ENCODE data around the gene TULP3. TPM values are rescaled to one million over a fixed set of nuclear protein-coding genes. Genes with fewer than 3 reads are reported as not detected.

Gene TULP3
- total and polyA plus RNA-seq, 2 experiments from 2014 or later: 19.0 to 22.9 TPM

DNA sequence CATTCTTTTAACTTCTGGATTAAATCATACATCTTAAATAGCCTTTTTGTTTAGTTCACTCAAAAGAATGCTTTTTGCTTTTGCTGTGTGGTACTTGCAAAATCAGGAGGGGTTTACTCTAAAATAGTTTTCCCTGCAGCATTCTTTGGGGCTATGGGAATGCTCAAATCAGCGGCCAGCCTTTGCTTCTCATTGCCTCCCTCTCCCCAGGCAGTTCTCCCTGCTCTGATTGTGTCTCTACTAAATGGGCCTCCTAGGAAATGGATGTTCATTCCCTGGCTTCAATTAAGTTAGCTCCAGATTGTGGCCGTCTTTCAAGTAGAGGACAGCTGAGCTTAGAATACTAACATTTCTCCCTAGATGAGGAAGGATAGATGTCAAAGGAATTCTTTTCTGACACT, 4.4 kb downstream of the TULP3 start:
- Histone ChIP-seq H3K79me2 (peaks cover 83% of the 10 kb centered on the region), H3K4me3 (no peak overlapping the region), H2AFZ (no peak overlapping the region), H3K27me3 (no peaks in the 10 kb centered on the region), H3K4me2 (no peak overlapping the region), H3K9me2 (replicated peaks; ENCODE audit: insufficient read depth) (no peaks in the 10 kb centered on the region), H3K27ac (no peak overlapping the region), H3K9me3 (ENCODE audit: low read depth) (no peaks in the 10 kb centered on the region), H4K20me1 (ENCODE audit: insufficient read depth, poor library complexity, severe bottlenecking) (peaks cover 25% of the 10 kb centered on the region), H3K4me1 (ENCODE audit: insufficient read depth) (peaks cover 12% of the 10 kb centered on the region), H3K36me3 (replicated peaks; ENCODE audit: insufficient read depth, low read depth) (no peaks in the 10 kb centered on the region)
- 27% methylated on average over 2 of the region's 2 CpGs for WGBS (ENCODE audit: low lambda C conversion rate, missing lambda C conversion rate)
- TF ChIP-seq EZH2phosphoT487 (IDR thresholded peaks at IDR 0.05; ENCODE audit: low read depth, severe bottlenecking, unreplicated experiment) (no peak), EZH2 (IDR thresholded peaks at IDR 0.05; ENCODE audit: borderline replicate concordance) (no peak), CTCF (IDR thresholded peaks at IDR 0.05; ENCODE audit: poor library complexity) (no peak)
- no peak for DNase-seq (ENCODE audit: low spot score)

GRCh38 chr12:2895511-2895910, 4.8 kb downstream of the TULP3 start:
- H3K9me2 ChIP-seq (replicated peaks; ENCODE audit: insufficient read depth): no peaks in the 10 kb centered on the region
- no peaks in the 10 kb centered on the region for H3K36me3 ChIP-seq (replicated peaks; ENCODE audit: insufficient read depth, low read depth)
- H2AFZ ChIP-seq: no peak overlapping the region
- H3K27me3 ChIP-seq: no peaks in the 10 kb centered on the region
- H3K4me3 ChIP-seq: no peak overlapping the region
- no peak for DNase-seq (ENCODE audit: low spot score)
- TF ChIP-seq CTCF (IDR thresholded peaks at IDR 0.05; ENCODE audit: poor library complexity): no peak
- TF ChIP-seq EZH2phosphoT487 (IDR thresholded peaks at IDR 0.05; ENCODE audit: low read depth, severe bottlenecking, unreplicated experiment): no peak
- no peak for TF ChIP-seq EZH2 (IDR thresholded peaks at IDR 0.05; ENCODE audit: borderline replicate concordance)
- H3K79me2 ChIP-seq: peaks cover 86% of the 10 kb centered on the region
- H3K27ac ChIP-seq: no peak overlapping the region
- H3K4me2 ChIP-seq: no peak overlapping the region
- WGBS (ENCODE audit: low lambda C conversion rate, missing lambda C conversion rate): 79% methylated on average over 2 of the region's 2 CpGs
- H3K9me3 ChIP-seq (ENCODE audit: low read depth): no peaks in the 10 kb centered on the region
- H4K20me1 ChIP-seq (ENCODE audit: insufficient read depth, poor library complexity, severe bottlenecking): peaks cover 25% of the 10 kb centered on the region
- H3K4me1 ChIP-seq (ENCODE audit: insufficient read depth): peaks cover 10% of the 10 kb centered on the region

DNA sequence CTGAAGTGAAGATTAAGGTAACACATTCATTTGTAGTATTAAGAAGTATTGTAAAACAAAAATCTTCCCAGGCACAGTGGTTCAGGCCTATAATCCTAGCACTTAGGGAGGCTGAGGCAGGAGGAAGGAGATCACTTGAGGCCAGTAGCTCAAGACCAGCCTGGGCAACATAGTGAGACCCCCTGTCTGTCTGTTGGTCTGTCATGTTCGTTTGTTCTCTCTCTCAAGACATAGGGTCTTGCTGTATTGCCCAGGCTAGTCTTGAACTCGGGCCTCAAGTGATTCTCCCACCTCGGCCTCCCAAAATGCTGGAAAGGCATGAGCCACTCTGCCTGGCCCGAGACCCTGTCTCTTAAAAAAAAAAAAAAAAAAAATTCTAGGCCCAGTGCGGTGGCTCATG, 6.7 kb downstream of the TULP3 start:
- no peak overlapping the region for H2AFZ ChIP-seq
- H4K20me1 ChIP-seq (ENCODE audit: insufficient read depth, poor library complexity, severe bottlenecking): peaks cover 18% of the 10 kb centered on the region
- no peaks in the 10 kb centered on the region for H3K9me2 ChIP-seq (replicated peaks; ENCODE audit: insufficient read depth)
- H3K36me3 ChIP-seq (replicated peaks; ENCODE audit: insufficient read depth, low read depth): no peaks in the 10 kb centered on the region
- peaks cover 5% of the 10 kb centered on the region for H3K4me1 ChIP-seq (ENCODE audit: insufficient read depth)
- no peaks in the 10 kb centered on the region for H3K27me3 ChIP-seq
- 98% methylated on average over 5 of the region's 5 CpGs for WGBS (ENCODE audit: low lambda C conversion rate, missing lambda C conversion rate)
- H3K79me2 ChIP-seq: peaks cover 75% of the 10 kb centered on the region
- DNase-seq (ENCODE audit: low spot score): no peak
- no peak overlapping the region for H3K4me2 ChIP-seq
- no peaks in the 10 kb centered on the region for H3K9me3 ChIP-seq (ENCODE audit: low read depth)
- no peak overlapping the region for H3K4me3 ChIP-seq
- no peak for TF ChIP-seq EZH2 (IDR thresholded peaks at IDR 0.05; ENCODE audit: borderline replicate concordance)
- no peak for TF ChIP-seq EZH2phosphoT487 (IDR thresholded peaks at IDR 0.05; ENCODE audit: low read depth, severe bottlenecking, unreplicated experiment)
- no peak for TF ChIP-seq CTCF (IDR thresholded peaks at IDR 0.05; ENCODE audit: poor library complexity)
- no peak overlapping the region for H3K27ac ChIP-seq

DNA sequence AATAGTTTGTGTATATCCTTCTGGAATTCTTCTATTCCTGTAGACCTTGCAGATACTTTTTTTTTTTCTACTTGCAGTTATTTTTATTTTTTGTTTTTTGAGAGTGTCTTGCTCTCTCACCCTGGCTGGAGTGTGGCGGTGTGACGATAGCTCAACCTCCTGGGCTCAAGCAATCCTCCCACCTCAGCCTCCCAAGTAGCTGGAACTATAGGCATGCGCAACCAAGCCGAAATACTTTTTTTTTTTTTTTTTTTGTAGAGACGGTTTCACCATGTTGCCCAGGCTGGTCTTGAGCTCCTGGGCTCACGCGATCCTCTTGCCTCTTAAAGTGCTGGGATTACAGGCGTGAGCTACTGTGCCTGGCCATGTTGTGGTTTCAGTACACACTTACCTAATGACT, 10.0 kb downstream of the TULP3 start:
- Histone ChIP-seq H3K4me1 (ENCODE audit: insufficient read depth) (no peaks in the 10 kb centered on the region), H3K79me2 (peaks cover 66% of the 10 kb centered on the region), H2AFZ (no peak overlapping the region), H3K4me2 (no peak overlapping the region), H3K9me2 (replicated peaks; ENCODE audit: insufficient read depth) (no peaks in the 10 kb centered on the region), H3K27me3 (no peaks in the 10 kb centered on the region), H3K27ac (no peak overlapping the region), H3K36me3 (replicated peaks; ENCODE audit: insufficient read depth, low read depth) (no peaks in the 10 kb centered on the region), H3K9me3 (ENCODE audit: low read depth) (no peaks in the 10 kb centered on the region), H4K20me1 (ENCODE audit: insufficient read depth, poor library complexity, severe bottlenecking) (peaks cover 21% of the 10 kb centered on the region), H3K4me3 (no peak overlapping the region)
- 92% methylated on average over 8 of the region's 8 CpGs for WGBS (ENCODE audit: low lambda C conversion rate, missing lambda C conversion rate)
- no peak for DNase-seq (ENCODE audit: low spot score)
- TF ChIP-seq CTCF (IDR thresholded peaks at IDR 0.05; ENCODE audit: poor library complexity) (no peak), EZH2phosphoT487 (IDR thresholded peaks at IDR 0.05; ENCODE audit: low read depth, severe bottlenecking, unreplicated experiment) (no peak), EZH2 (IDR thresholded peaks at IDR 0.05; ENCODE audit: borderline replicate concordance) (no peak)

All from hepatocyte (in vitro differentiated cells).